Measurements from ENCODE around the gene TTC13.

TTC13 gene

DNA sequence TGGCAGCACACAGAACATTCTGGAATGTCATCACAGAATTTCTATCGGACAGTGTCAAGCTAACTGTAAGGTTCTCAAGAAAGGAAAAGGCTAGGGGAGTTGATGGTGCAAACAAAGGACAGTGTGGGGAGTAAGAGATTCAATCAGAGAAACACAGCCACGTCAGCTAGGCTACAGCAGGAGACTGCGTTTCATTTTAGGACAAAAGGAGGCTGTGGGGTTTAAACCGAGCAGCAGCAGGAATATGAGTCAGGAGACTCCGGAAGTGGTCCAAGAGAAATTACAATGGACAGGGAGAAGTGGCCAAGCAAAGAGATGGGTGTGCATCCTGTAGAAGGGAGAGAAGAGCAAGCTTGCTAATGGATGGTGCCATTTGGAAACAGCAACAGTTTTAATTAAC, 72.9 kb downstream of the TTC13 start:
- no peak for DNase-seq (ENCODE audit: low read depth)

DNA sequence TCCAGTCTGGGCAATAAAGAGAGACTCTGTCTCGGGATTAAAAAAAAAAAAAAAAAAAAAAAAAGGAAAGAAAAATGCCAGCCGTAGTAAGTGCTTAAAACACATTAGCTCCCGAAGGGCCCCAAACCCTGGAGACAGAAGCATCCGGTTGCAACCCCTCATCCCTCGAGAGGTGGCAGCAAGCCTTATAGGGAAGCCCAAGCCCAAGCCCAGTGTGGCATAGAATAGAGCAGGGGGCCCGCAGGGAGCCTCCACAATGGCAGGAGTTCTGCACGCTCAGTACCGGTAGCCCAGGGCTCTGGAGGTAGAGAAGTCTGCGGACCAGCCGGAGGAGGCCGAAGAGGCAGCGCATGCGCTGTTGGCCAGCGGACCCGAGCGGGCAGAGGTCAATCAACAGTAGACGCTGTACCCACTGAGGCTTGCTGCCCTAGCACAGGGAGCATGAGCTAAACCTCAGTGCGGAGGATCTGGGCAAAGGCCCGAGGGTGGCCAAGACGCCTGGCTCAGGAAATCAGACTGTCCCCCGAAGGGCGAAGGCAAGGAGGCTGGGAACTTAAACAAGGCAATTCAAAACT, 76.2 kb downstream of the TTC13 start:
- DNase-seq (ENCODE audit: low read depth): no peak

DNA sequence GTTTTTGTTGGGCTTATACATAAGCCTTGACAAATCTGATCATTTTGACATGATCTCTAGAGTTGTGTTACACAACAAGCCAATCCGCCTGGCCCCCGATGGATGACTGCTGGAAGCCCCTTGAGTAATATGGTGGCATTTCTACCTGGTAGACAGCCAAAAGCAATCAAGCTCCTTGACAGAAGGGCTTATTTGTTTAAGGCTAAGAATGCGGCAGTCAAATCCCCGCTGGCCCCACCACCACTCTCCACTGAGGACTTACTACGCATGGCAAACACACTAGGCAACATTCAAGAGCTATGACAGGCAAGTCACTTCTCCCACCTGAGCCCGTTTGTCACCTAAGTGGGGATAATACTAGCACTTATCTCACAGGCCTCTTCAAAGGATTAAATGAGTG, 77.0 kb downstream of the TTC13 start:
- no peak for DNase-seq (ENCODE audit: low read depth)

DNA sequence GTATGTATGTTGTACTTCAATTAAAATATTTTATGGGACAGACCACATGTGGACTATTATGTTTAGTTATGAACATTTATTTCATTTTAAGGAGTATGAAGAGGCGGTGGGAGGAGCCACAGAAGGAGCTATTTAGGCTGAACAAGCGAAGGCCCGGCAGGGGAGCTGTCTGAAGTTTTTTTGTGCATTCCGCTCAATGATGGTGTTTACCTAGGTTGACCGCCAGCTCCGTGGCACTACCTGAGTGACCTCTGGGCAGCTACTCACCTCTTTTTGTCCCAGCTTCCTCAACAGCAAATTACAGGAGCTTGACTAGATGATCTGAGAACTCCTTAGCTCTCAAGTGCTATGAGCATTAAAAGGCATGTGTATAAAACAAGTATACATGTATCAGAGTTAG, 77.7 kb downstream of the TTC13 start:
- no peak for DNase-seq (ENCODE audit: low read depth)

DNA sequence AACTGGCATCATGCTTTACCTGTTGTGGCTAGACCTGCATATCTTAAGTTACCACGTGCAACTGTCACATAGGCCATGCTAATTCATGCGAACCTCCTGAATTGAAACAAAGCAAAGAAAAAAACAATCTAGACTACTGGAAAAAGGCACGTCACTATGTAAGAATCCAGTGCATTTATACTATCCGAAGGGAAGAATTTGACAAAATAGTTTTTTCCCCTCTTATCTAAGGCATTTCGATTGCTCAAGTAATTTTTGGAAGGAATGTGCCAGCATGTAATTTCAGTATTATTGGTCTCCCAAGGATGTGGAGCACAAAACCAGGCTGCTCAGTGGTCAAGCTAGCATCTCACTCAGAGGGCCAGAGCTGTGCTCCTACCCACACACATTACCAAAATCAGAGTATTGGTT, 78.8 kb downstream of the TTC13 start:
- DNase-seq (ENCODE audit: low read depth): peak; percentile 82

DNA sequence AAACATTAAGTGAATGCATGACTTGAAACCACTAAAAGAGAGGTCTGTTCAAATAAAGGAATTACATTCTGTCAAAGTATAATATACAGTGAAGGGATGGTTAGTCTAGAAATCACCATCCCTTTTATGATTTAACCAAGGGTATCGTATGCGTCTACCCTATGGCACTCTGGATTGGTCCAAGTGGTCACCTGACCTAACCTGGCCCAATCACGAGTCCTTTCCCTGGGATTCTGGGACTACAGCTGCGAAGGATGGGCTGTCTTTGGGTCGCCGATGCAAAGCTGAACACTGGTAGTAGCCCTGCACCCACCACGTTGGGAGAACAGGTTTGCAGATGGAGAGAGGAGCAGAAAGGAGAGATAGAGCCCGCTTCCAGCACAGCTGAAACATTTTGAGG, 79.9 kb downstream of the TTC13 start:
- DNase-seq (ENCODE audit: low read depth): no peak

DNA sequence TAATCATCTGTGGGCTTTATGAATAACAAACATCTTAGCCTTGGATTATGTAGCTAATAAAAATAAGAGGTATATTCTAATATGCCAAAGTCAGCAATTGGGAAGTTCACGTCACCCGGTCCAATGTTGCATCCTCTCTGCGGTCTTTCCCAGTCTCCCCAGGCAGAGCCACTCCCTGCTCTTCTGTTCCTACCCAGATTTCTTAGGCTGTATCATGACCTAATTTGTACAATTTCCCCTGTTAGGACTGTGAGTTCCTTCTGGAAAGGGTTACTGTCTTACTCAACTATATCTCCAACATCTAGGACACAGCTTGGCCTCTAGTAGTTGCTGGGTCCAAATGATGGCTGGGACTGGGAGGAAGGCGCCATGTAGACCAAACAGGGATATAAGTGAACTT, 80.5 kb downstream of the TTC13 start:
- no peak for DNase-seq (ENCODE audit: low read depth)

DNA sequence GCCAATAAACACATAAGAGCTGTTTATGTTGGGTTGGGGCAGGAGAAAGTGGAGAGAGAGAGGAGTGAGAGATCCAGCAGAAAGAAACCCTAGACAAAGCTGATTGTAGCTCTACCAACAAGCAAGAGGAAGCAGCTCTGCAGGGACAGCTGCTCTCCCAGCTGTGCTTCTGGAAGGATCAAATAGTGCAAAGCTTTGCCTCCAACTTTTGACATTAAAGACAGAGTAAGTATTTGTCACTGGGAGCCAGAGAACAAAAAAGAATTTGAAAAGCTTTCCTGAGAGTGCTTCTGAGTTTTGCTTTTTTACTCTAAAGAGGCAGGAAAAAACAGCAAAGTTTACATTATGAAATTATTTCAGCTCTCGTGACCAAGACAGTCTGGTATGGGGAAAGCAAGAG, 81.9 kb downstream of the TTC13 start:
- DNase-seq (ENCODE audit: low read depth): no peak

DNA sequence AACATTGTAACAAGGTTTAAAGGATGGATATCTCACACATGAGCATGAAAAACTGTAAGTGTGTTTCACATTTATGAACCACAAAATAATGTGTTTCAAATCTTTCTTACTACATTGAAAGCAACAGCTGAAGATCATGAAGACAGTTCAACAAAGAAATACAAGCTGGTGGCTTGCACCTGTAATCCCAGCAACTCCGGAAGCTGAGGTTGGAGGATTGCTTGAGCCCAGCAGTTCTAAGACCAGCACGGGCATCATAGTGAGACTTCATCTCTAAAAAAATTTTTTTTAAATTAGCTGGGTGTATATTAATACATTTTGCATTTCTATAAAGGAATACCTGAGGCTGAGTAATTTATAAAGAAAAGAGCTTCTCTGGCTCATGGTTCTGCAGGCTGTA, 83.2 kb downstream of the TTC13 start:
- DNase-seq (ENCODE audit: low read depth): no peak

DNA sequence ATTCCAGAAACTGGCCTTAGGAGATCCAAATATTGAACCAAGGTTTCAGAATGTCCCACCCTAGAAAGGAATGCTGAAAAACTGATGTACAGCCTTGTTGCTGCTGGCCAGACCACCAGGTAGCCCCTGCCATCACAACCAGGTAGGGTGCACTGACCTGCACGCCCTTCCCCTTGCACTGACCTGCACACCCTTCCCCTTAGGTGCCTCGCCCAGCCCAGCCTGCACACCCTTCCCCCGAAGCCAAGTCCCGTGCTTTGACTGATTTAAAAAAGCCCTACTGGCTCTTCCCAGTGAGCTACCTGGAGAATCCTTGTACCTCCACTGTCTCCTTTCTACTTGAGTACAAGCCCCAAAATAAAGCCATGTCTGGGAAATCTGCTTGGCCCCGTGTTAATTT, 84.0 kb downstream of the TTC13 start:
- no peak for DNase-seq (ENCODE audit: low read depth)

DNA sequence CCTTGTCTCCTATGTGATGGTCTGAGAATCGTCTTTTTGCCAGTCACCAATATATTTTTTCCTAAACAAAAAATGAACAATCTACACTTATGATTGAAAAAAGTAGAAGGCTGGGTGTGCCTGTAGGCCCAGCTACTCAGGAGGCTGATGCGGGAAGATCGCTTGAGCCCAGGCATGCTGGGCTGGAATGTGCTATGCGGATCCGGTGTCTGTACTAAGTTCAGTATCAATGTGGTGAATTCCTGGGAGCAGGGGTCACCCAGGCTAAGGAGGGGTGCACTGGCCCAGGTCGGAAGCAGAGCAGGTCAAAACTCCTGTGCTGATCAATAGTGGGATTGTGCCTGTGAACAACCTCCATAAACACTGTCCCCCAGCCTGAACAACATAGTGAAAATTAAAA, 84.6 kb downstream of the TTC13 start:
- no peak for DNase-seq (ENCODE audit: low read depth)

DNA sequence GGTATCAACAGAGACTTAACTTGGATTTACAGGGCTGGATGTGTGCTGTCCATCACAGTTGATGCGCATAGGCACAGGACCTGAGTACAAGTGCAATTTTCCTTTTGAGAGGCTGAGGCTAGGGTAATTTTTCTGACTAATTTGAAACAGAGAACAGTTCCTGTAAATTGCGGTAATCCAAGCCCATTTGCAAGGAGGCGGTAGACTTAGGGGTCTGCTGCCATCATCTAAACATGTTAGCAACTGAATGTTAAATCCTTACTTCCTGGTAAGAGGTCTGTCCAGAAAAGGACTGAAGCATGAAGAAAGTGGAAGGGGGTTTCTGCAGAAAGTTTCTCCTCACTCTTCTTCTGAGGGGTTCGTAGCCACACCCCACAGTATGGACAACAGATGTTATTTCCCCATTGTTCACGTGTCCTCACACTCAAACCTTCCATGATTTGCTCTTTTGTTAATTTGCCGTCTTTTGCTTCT, 86.6 kb downstream of the TTC13 start:
- no peak for DNase-seq (ENCODE audit: low read depth)

DNA sequence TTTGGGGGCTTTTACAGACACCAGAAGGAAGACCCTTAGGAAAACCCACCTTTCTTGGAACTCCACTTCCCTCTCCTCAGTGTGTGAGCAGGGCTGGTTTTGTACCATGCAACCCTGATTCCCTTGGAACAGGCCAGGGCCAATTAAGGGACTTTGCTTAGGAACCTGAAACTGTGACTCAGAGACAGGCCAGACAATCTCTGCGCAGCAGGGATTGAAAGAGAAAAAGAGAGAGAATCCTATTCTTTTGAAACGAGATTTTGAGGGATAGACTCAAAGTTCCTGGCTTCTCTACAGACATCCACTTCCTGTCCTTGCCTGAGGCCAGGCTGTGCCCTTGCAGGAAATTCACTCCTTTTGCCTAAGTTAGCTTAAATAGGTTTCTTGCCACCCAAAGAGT, 87.2 kb downstream of the TTC13 start:
- no peak for DNase-seq (ENCODE audit: low read depth)

DNA sequence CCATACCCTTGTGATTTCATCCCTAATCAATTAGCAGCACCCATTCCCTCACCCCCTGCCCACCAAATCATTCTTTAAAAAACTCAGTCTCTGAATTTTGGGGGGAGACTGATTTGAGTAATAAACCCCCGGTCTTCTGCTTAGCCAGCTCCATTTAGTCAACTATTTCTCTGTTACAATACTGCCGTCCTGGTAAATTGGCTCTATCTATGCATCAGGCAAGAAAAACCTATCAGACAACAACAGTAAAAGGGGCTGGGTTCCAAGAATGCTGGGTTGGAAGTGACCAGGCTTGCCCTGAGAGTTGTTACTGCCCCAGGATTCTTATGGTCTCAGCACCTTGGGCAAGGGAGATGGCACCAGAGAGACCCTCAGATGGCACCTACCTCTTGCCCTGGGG, 94.0 kb downstream of the TTC13 start:
- no peak for DNase-seq (ENCODE audit: low read depth)

DNA sequence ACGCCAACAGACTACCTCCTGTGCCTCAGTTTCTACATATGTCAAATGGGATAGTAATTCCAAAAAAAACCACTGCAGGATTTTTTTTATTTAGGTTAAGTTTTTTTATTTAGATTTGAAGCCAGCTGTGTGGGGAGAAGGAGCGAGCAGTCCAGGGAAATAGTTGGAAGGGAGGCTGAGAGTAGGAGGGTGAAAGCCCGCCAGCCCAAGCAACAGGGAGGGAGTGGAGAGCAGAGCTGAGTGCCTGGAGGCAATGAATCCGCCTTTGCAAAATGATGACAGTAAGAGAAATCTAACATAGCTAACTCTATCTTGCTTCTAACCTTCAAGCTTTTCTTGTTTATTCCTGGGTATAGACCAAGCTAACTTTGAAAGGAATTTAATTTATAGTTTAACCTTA, 94.7 kb downstream of the TTC13 start:
- no peak for DNase-seq (ENCODE audit: low read depth)

DNA sequence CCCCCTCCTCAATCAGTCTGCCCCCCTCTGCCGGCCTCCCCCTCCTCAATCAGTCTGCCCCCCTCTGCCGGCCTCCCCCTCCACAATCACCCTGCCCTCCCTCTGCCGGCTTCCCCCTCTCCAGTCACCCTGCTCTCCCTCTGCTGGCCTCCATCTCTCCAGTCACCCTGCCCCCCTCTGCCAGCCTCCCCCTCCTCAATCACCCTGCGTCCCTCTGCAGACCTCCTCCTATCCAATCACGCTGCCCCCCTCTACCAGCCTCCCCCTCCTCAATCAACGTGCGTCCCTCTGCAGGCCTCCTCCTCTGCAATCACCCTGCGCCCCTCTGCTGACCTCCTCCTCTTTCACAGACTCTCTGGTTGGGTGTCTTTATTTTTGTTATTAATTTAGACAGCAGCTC, 98.9 kb downstream of the TTC13 start:
- no peak for DNase-seq (ENCODE audit: low read depth)

DNA sequence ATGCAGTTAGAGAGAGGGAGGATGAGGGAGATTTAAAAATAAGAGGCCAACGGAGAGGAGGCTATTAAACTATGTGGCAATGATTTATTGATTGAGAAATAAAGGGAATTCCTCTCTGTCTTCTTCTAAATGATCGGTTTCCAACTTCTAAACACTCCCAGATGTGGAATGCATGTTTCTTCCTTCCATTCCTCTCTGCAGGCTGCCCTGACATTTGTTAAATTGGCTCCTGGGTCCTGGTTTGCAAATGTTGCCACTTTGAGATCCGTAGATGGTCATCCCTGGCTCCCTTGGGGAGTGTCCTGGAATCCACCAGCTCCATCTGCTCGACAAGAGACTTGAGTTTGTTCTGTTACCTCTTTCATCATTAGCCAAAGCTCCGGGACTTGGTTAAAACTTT, 100.1 kb downstream of the TTC13 start:
- DNase-seq (ENCODE audit: low read depth): no peak

DNA sequence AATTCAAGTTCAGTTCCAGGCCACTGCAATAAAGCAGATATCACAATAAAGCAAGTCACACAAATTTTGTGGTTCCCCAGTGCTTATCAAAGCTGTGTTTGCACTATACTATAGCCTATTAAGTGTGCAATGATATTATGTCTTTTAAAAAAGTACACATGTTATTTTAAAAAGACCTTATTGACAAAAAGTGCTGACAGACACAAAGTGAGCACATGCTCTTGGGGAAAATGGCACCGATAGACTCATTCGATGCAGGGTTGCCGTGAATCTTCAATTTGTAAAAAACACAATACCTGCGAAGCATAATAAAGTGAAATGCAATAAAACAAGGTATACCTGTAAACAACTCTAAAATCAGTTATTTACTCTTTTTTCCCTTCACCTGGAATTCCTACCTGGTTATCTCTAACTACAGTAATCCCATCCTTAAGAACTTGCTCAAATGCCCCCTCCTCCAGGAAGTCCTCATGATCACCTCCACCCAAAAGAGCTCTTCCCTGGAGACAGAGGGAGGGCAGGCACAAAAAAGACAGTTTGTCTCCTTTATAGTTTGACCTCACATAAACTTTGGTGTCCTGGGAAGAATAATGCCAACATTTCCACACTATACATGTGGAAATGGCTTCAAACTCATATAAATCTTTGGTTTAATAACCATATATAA, 100.6 kb downstream of the TTC13 start:
- DNase-seq (ENCODE audit: low read depth): no peak

DNA sequence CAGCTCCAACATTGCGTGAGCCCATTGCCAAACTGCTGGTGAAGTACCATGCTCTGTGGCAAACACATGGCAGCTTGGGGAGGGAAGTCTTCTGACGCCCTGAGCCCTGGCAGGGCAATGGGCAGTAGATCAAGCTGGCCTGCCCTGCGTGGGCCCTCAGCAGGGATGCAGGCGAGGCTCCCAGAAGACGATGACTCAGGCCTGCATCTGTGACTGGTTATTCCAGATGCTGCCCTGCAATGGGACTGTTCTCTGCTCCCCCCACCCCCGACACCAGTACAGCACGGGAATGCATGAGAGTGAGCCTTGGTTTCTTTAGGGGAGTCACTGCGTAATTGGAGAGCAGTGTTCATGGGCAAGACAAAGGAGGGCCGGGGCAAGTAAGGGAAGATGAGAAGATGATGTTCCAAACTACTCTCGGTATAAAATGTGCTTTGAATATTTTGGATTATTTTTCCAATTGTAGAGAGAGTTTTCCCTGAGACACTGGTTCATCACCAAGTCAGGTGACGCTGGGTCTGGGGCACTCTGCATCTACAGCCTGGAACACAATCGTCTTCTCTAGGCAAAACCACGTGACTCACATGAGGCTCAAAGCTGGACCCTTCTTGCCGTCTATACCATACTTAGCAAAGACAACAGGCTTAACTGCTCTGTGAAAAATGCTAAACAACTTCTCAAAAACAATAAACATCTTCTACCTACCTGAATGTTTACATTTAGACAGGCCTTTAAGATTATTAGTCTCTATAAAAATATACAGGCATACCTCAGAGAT, 101.3 kb downstream of the TTC13 start:
- no peak for DNase-seq (ENCODE audit: low read depth)

DNA sequence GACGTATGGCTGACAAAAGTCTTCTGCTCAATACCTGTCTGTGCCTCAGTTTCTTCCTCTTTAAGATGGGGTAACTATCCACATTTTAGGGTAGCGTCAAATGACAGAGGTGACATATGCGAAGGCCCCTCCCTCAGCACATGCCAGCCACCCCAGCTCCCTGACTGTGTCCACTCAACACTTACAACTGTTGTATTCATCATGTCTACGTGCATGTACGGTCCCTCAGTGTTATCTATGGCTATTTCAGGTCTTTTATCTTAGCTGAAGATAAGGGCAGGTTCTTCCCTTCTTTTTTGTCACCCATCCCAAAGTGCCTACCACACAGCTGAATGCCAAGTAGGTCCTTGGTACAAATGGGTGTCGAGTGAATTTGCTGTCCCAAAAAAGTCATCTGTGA, 102.0 kb downstream of the TTC13 start:
- no peak for DNase-seq (ENCODE audit: low read depth)

DNA sequence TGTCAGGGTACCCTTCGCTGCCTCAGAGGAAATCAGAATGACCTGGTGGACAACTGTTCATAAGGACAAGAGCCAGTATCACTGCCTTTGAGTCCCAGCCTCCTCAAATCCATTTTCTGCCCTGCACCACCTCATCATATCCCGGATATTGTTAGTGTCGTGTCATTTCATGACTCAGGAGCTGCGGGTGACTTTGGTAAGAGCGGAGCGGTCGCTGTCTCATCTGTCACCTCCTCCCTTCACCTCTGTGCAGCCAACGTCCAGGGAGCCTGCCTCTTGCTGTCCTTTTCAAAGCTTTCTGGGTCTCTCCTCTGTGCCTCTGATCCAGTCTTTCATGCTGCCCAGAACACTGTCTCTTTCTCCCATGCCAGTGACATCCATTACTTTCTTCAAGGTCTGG, 103.3 kb downstream of the TTC13 start:
- DNase-seq (ENCODE audit: low read depth): no peak

DNA sequence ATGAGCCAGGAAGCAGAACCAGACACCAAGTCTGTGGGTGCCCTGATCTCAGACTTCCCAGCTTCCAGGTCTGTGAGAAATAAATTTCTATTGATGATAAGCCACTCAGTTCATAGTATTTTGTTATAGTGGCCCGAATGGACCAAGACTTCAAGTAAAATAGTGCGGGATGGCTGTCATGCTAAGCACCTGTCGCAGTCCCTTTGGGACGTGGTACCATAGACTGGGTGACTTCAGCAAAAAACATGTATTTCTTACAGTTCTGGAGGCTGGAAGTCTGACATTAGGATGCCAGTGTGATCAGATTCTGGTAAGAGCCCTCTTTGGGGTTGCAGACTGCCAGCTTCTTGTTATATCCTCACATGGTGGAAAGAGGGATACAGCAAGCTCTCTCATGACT, 107.7 kb downstream of the TTC13 start:
- no peak for DNase-seq (ENCODE audit: low read depth)

DNA sequence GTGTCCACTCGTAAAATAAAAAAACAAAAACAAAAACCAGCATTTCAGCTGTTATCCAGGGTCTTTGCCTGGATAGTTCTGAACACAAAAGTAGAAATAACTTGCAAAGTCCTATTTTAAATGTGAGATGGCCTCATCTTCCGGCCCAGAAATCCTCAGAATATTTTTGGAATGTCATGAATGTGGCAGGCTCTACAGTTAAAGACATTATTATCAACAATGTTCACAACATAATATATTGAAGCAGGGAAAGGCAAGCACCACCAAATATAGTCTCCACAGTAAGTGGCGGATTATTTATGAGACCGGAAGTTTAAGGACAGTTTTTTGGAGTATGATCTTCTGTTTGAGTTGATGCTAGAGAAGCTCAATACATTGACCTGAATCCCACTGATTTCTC, 109.2 kb downstream of the TTC13 start:
- DNase-seq (ENCODE audit: low read depth): no peak

Data from HS-27A (cell line).